AG09309 (cell line): ENCODE data around the gene CATSPERZ.
A peak's percentile ranks its signal among the peaks of the same experiment; 100 is the strongest.

Experiments used
- DNase-seq: peaks from one replicate; pipeline ENCODE4 v3.0.0-alpha.2; 2010; ENCODE audit warnings: low read depth
- H3K4me3 ChIP-seq: 2 replicates; pipeline ENCODE4 v1.5.1; 2011; ENCODE audit warnings: mild to moderate bottlenecking, low read depth, low read length, moderate library complexity; ENCODE audit not compliant: control insufficient read depth
- TF ChIP-seq, protein P1 (sequence below): IDR thresholded peaks from 2 replicates; pipeline ENCODE4 v1.5.1; 2011; ENCODE audit warnings: mild to moderate bottlenecking, low read depth, low read length, inconsistent platforms; ENCODE audit not compliant: insufficient read depth, control insufficient read depth; ENCODE audit errors: missing control alignments

CATSPERZ gene, protein sequence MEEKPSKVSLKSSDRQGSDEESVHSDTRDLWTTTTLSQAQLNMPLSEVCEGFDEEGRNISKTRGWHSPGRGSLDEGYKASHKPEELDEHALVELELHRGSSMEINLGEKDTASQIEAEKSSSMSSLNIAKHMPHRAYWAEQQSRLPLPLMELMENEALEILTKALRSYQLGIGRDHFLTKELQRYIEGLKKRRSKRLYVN

DNA sequence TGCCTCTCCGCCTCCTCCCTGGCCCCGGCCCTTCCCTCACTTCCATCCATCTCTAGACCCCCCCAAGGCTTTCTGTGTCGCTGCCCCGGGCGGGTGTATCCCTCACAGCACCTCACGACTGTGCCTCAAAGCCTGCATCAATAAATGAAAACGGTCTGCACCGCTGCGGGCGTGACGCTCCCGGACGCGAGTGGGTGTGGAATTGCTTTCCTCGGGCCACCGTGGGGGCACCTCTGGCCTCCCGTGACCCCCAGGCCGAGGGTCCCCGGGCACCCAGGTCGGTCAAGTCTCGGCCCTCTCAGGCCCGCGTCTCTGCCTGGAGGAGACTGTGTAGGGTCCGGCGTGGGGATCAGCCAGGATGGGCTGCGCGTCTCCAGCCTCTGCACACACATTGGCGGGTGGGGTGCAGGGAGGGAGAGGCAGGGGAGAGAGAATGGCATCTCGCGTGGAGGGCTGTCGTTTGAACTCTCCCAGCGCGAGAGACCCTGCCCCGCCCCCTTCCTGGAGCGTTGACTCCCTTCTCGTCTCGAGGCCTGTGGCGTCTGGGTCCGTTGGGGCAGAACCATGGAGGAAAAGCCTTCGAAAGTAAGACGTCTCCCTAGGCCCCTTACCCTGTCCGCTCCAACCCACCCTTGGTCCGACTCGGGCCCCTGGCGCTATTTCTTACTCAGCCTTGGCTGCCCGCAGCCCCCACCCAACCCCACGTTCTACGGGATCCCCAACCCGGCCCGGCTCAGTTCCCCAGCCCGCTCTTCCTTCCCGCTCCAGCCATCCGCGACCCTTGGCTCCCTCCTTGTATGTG is at the start of gene CATSPERZ:
Gene CATSPERZ (plus strand): TSS at position 512 of the 802 bp plus-strand sequence. CDS start 53 bp downstream, at position 565.
- no peak for DNase-seq
- H3K4me3 ChIP-seq = peak within 1 kb of the TSS; percentile 28
- TF ChIP-seq, protein P1, sequence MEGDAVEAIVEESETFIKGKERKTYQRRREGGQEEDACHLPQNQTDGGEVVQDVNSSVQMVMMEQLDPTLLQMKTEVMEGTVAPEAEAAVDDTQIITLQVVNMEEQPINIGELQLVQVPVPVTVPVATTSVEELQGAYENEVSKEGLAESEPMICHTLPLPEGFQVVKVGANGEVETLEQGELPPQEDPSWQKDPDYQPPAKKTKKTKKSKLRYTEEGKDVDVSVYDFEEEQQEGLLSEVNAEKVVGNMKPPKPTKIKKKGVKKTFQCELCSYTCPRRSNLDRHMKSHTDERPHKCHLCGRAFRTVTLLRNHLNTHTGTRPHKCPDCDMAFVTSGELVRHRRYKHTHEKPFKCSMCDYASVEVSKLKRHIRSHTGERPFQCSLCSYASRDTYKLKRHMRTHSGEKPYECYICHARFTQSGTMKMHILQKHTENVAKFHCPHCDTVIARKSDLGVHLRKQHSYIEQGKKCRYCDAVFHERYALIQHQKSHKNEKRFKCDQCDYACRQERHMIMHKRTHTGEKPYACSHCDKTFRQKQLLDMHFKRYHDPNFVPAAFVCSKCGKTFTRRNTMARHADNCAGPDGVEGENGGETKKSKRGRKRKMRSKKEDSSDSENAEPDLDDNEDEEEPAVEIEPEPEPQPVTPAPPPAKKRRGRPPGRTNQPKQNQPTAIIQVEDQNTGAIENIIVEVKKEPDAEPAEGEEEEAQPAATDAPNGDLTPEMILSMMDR = no peak

DNA sequence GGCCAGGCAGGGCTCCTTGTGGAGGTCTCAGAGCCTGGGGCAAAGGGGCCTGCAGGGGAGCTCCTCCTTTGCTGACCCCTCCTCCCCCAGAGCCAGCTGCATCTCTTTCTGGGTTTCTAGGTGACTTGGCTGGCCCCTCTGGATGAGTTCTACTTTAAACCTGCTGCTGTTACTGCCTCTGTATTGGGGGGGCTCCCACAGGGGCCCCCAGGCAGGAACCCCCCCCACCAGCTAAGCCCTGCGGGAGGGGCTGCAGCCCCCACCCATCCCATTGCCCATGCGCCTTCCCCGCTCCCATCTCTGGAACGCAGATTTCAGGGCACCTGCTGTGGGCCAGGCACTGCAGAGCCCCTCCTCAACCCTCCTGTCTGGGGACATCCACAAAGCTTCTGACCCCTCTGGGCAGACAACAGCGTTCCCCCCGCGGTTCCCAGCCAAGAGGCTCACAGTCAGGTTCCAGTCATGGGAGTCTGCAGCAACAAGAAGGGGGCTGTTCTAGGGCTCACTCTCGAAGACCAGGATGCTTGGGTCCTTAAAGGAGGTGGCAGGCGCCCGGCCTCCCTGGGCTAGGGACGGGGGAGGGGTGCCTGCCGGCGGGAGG is 49.6 kb upstream of the CATSPERZ start:
- TF ChIP-seq, protein P1 = no peak
- H3K4me3 ChIP-seq = peak overlapping the region; percentile 66
- no peak for DNase-seq

DNA sequence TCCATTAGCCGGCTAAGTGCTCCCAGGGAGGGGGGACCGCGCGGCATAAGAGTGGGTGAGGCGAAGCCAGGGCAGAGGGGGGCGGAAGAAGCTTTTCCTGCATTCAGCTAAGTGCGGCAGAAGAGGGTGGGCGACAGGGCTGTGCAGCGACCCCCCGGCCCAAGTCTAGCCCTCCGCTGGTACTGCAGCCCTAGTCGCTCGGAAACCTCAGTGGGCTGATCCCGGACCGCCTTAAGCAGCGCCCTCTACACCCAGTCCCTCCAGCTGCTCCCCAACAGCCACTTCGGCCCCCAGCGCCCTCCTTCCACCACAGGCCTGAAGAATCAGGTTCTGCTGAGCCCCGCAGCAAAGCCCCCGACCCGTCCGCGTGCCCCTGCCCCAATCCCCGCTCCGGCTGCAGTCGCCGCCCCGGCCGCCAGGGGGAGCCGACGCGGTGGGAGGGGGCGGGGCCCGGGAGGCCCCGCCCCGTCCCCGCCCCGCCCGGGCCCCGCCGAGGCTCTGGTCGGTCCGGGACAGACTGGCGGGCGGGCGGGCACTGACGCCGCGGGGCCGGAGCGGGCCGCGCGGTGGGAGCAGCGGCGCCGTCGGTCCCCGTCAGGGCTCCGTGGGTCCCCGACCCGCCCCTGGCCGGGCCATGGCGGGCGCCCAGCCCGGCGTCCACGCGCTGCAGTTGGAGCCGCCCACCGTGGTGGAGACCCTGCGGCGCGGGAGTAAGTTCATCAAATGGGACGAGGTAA is 49.0 kb upstream of the CATSPERZ start, which contains the start of gene PLCB3:
Gene PLCB3 (plus strand): TSS at position 515 of the 737 bp plus-strand sequence. CDS start 120 bp downstream, at position 635.
- no peak for DNase-seq
- H3K4me3 ChIP-seq = peak within 1 kb of the TSS; percentile 92
- TF ChIP-seq, protein P1 = peak; percentile 50

DNA sequence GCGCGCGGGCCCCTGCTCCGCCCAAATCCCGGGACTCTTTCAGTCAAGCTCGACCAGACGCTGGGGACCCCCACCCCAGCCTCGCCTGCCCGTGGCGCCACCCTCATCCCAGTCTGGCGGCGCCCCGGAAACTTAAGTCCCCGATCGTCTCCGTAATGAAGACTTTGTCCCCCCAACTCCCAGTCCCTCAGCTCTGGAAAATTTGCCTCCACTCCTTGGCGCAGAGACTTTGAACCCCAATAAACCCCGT is 48.5 kb upstream of the CATSPERZ start:
- H3K4me3 ChIP-seq = peak overlapping the region; percentile 92
- TF ChIP-seq, protein P1 = no peak
- DNase-seq = no peak

DNA sequence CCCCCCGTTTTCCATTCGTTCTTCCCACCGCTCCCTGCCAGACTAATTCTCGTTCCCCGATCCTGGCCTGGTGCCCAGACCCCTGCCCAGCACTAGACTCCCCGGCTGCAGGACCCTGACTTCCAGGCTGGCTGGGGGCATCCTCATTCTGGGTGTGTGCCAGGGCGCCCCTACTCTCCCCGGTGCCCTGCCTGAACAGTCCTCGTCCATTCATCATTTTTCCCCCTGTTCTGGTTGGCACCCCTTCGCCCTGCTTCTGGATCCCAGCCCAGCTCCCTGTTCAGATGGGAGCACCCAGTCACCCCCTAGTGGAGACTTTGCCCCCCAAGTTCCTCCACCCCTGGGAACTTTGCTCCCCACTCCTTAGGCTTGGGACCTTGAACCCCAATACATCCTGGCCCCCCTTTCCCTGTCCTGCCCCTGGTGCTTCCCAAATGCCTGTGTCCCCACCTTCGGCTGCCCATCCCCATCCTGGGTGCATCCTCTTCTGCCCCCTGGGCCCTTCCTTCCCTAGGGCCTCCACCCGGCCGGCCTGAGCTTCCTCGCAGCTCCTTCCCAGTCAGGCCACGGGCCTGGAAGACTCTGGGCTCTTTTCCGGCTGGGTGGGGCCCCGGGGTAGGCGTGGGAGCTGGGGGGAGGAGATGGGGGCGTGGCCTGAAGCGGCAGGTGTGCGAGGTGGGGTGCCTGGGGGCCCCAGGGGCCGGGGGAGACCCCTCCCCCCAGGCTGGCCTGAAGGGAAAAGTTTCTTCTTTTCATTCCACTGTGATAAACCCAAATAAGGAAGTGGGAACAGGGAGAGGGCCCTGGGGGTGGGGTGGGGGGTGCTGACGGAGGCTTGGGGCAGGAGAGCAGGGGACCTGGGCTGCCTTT is 47.9 kb upstream of the CATSPERZ start:
- TF ChIP-seq, protein P1 = peak; percentile 58
- H3K4me3 ChIP-seq = peak overlapping the region; percentile 92
- DNase-seq = no peak
